WTC11 (cell line): ENCODE data around the gene SLC2A10. TPM values are rescaled to one million over a fixed set of nuclear protein-coding genes. Genes with fewer than 3 reads are reported as not detected.

Experiments
- ATAC-seq: fragments of 200-7000 bp; cut with Tn5 transposase; 2 replicates; pipeline ENCODE4 v1.10.0; 2021; ENCODE audit warnings: mild to moderate bottlenecking, moderate library complexity
- CTCF ChIA-PET: fragments of 300-600 bp; sonication (Branson Sonifier 250); formaldehyde crosslinking; loops from one replicate; lab custom pipeline; 2021; ENCODE audit warnings: antibody characterized with exemption; lab: Charles Lee
- POLR2A ChIA-PET: fragments of 350-600 bp; sonication (Branson Sonifier 250); formaldehyde crosslinking; loops from one replicate; lab custom pipeline; 2021; ENCODE audit warnings: antibody characterized with exemption; lab: Charles Lee
- DNase-seq: peaks from one replicate; pipeline ENCODE4 v3.0.0; 2021; ENCODE audit warnings: low spot score
- H3K27ac Mint-ChIP-seq: 2 replicates; pipeline ENCODE4 v1.8.0; 2021; ENCODE audit warnings: mixed read lengths
- H3K27me3 Mint-ChIP-seq: 2 replicates; pipeline ENCODE4 v1.8.0; 2021; ENCODE audit warnings: low read depth, mild to moderate bottlenecking, moderate library complexity, mixed read lengths
- H3K36me3 Mint-ChIP-seq: 2 replicates; pipeline ENCODE4 v1.8.0; 2021; ENCODE audit warnings: mixed read lengths
- H3K4me1 Mint-ChIP-seq: 2 replicates; pipeline ENCODE4 v1.8.0; 2022; ENCODE audit warnings: mixed read lengths
- H3K4me3 Mint-ChIP-seq: 2 replicates; pipeline ENCODE4 v1.8.0; 2021; ENCODE audit warnings: mild to moderate bottlenecking, moderate library complexity, mixed read lengths
- H3K9me3 Mint-ChIP-seq: 2 replicates; pipeline ENCODE4 v1.8.0; 2021; ENCODE audit warnings: mixed read lengths
- ATF6 ChIP-seq: sonication (generic); formaldehyde crosslinking; IDR thresholded peaks from 2 replicates; pipeline ENCODE4 v1.8.1; 2023; ENCODE audit warnings: mild to moderate bottlenecking, missing genetic modification reagents
- EMX1 ChIP-seq: fragments of 250-450 bp; sonication (Bioruptor Pico); IDR thresholded peaks from 2 replicates; pipeline ENCODE4 v1.8.0; 2021; ENCODE audit warnings: mild to moderate bottlenecking
- ERG ChIP-seq: fragments of 250-450 bp; sonication (Bioruptor Pico); IDR thresholded peaks from 2 replicates; pipeline ENCODE4 v1.8.0; 2021; ENCODE audit warnings: mild to moderate bottlenecking
- ESRRA ChIP-seq: sonication (generic); formaldehyde crosslinking; IDR thresholded peaks from 2 replicates; pipeline ENCODE4 v1.8.1; 2022; ENCODE audit warnings: mild to moderate bottlenecking, missing genetic modification reagents, borderline replicate concordance
- GTF2I ChIP-seq: fragments of 250-450 bp; sonication (Bioruptor Pico); conservative IDR thresholded peaks from 2 replicates; pipeline ENCODE4 v1.4.0; 2021; ENCODE audit warnings: mild to moderate bottlenecking
- JAZF1 ChIP-seq: fragments of 250-450 bp; sonication (Bioruptor Pico); IDR thresholded peaks from 2 replicates; pipeline ENCODE4 v1.9.0; 2021; ENCODE audit warnings: moderate library complexity, mild to moderate bottlenecking, inconsistent platforms
- JUN ChIP-seq: sonication (generic); formaldehyde crosslinking; IDR thresholded peaks from 2 replicates; pipeline ENCODE4 v1.8.0; 2023; ENCODE audit warnings: mild to moderate bottlenecking, missing genetic modification reagents
- NR1H2 ChIP-seq: sonication (generic); formaldehyde crosslinking; IDR thresholded peaks from 2 replicates; pipeline ENCODE4 v1.9.0; 2021; ENCODE audit warnings: mild to moderate bottlenecking, moderate library complexity, missing genetic modification reagents
- PRDM15 ChIP-seq: sonication (generic); formaldehyde crosslinking; IDR thresholded peaks from 2 replicates; pipeline ENCODE4 v1.8.0; 2022; ENCODE audit warnings: missing genetic modification reagents
- RORB ChIP-seq: fragments of 250-450 bp; sonication (Bioruptor Pico); IDR thresholded peaks from 2 replicates; pipeline ENCODE4 v1.9.0; 2021; ENCODE audit warnings: mild to moderate bottlenecking
- SOX15 ChIP-seq: fragments of 250-450 bp; sonication (Bioruptor Pico); IDR thresholded peaks from 2 replicates; pipeline ENCODE4 v1.9.0; 2021; ENCODE audit warnings: mild to moderate bottlenecking
- TEAD1 ChIP-seq: sonication (generic); formaldehyde crosslinking; IDR thresholded peaks from 2 replicates; pipeline ENCODE4 v1.8.0; 2022; ENCODE audit warnings: mild to moderate bottlenecking, missing genetic modification reagents
- ZNF219 ChIP-seq: sonication (generic); formaldehyde crosslinking; IDR thresholded peaks from 2 replicates; pipeline ENCODE4 v1.8.0; 2023; ENCODE audit warnings: missing genetic modification reagents, mild to moderate bottlenecking, borderline replicate concordance
- ZNF396 ChIP-seq: fragments of 250-450 bp; sonication (Bioruptor Pico); IDR thresholded peaks from 2 replicates; pipeline ENCODE4 v1.8.0; 2021; ENCODE audit warnings: mild to moderate bottlenecking, moderate library complexity, borderline replicate concordance
- ZNF423 ChIP-seq: fragments of 250-450 bp; sonication (Bioruptor Pico); IDR thresholded peaks from 2 replicates; pipeline ENCODE4 v2.1.2; 2022; ENCODE audit warnings: mild to moderate bottlenecking, moderate library complexity
- ZNF532 ChIP-seq: fragments of 250-450 bp; sonication (Bioruptor Pico); IDR thresholded peaks from 2 replicates; pipeline ENCODE4 v1.9.0; 2021; ENCODE audit warnings: mild to moderate bottlenecking, borderline replicate concordance
- total RNA-seq: library from RNA; stranded (reverse); gene quantifications from 3 replicates; pipeline ENCODE4 v1.2.3, GENCODE V29; 2021
- TF ChIP-seq, protein P1 (sequence below): fragments of 250-450 bp; sonication (Bioruptor Pico); IDR thresholded peaks from 2 replicates; pipeline ENCODE4 v1.9.0; 2021; ENCODE audit warnings: mild to moderate bottlenecking
- TF ChIP-seq, protein P2 (sequence below): sonication (generic); formaldehyde crosslinking; IDR thresholded peaks from 2 replicates; pipeline ENCODE4 v1.8.0; 2022; ENCODE audit warnings: mild to moderate bottlenecking, missing genetic modification reagents

The SLC2A10 gene
- total RNA-seq, 1 experiment from 2014 or later, result 8.0 TPM

DNA sequence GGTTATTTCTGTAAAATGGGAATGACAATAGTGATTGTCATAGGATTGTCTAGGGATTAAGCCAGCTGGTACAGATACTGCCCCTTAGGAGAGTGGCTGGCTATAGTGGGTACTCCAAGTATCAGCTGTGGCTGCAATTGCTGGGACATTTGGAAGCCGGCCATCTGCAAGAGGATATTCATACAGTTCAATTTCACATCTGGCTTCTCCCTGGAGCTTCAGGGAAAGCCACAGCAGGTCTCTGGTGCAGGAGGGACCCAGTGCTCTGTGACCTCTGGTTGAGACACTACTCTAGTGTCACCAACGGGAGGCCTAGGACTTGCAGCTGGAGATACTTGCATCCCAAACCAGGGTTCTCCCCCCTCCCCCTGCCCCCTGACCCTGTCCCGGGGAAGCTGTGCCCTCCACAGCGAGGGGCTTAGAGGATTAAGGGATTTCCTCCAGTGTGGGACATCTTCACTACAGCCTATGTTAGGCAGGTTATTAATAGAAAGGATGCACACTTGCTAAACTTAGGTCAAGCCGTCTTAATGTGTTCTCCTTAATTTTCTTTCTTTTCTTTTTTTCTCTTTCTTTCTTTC lies 2.7 kb downstream of the SLC2A10 start:
- TF ChIP-seq, protein P1, sequence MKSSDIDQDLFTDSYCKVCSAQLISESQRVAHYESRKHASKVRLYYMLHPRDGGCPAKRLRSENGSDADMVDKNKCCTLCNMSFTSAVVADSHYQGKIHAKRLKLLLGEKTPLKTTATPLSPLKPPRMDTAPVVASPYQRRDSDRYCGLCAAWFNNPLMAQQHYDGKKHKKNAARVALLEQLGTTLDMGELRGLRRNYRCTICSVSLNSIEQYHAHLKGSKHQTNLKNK, result no peak
- TF ChIP-seq JAZF1 (CRISPR knock-in tag) (no peak), GTF2I (CRISPR knock-in tag) (no peak), RORB (CRISPR knock-in tag) (no peak), PRDM15 (CRISPR knock-in tag) (no peak), EMX1 (no peak), ZNF396 (CRISPR knock-in tag) (no peak), ZNF532 (CRISPR knock-in tag) (no peak), ERG (CRISPR knock-in tag) (no peak), ATF6 (CRISPR knock-in tag) (no peak), ESRRA (CRISPR knock-in tag) (no peak), NR1H2 (no peak), TEAD1 (CRISPR knock-in tag) (no peak), SOX15 (CRISPR knock-in tag) (no peak), JUN (CRISPR knock-in tag) (no peak), ZNF219 (CRISPR knock-in tag) (no peak), ZNF423 (no peak)
- TF ChIP-seq, protein P2, sequence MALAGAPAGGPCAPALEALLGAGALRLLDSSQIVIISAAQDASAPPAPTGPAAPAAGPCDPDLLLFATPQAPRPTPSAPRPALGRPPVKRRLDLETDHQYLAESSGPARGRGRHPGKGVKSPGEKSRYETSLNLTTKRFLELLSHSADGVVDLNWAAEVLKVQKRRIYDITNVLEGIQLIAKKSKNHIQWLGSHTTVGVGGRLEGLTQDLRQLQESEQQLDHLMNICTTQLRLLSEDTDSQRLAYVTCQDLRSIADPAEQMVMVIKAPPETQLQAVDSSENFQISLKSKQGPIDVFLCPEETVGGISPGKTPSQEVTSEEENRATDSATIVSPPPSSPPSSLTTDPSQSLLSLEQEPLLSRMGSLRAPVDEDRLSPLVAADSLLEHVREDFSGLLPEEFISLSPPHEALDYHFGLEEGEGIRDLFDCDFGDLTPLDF, result no peak
- no peak for ATAC-seq

More for the DNA sequence above, 2.7 kb downstream of the SLC2A10 start:
- peaks cover 4% of the 10 kb centered on the region for H3K9me3 Mint-ChIP-seq
- peaks cover 5% of the 10 kb centered on the region; the same call in 1 of the 2 replicates for H3K36me3 Mint-ChIP-seq
- peaks cover 33% of the 10 kb centered on the region for H3K4me1 Mint-ChIP-seq
- ChIA-PET POLR2A (no interaction called here), CTCF (interaction anchor here (0.7 kb wide), 1 partner anchor 81 kb away, joined by 3 read pairs; no protein-coding TSS in a partner anchor)
- H3K4me3 Mint-ChIP-seq, result no peak overlapping the region
- no peak overlapping the region for H3K27ac Mint-ChIP-seq
- no peak for DNase-seq
- H3K27me3 Mint-ChIP-seq, result peaks cover 8% of the 10 kb centered on the region
